ENCODE results near the gene SLC26A1. TPM values are rescaled to one million over a fixed set of nuclear protein-coding genes. Genes with fewer than 3 reads are reported as not detected.

Gene SLC26A1
- total RNA-seq, 2 experiments from 2014 or later, result 0.30 TPM; not detected in 1

GRCh38 chr4:1023075-1023640 lies 30.0 kb upstream of the SLC26A1 start:
- Histone ChIP-seq H2AFZ (ENCODE audit: low read length) (no peak overlapping the region), H3K4me2 (ENCODE audit: low read length) (no peak overlapping the region), H4K20me1 (ENCODE audit: insufficient read depth, low read length) (no peaks in the 10 kb centered on the region), H3K79me2 (ENCODE audit: insufficient read depth, low read depth, low read length) (no peaks in the 10 kb centered on the region), H3K36me3 (ENCODE audit: insufficient read depth, low read length) (no peaks in the 10 kb centered on the region), H3K9me3 (ENCODE audit: low read length) (no peaks in the 10 kb centered on the region), H3K9me2 (ENCODE audit: insufficient read depth, low read length) (no peaks in the 10 kb centered on the region), H3K4me1 (ENCODE audit: insufficient read depth, low read length, poor library complexity, severe bottlenecking) (peaks cover 25% of the 10 kb centered on the region), H3K27ac (ENCODE audit: low read depth, low read length, poor library complexity, severe bottlenecking) (no peak overlapping the region), H3K4me3 (ENCODE audit: low read depth, low read length, poor library complexity, severe bottlenecking) (no peak overlapping the region)
- TF ChIP-seq EZH2phosphoT487 (IDR thresholded peaks at IDR 0.05; ENCODE audit: borderline replicate concordance, low read depth, low read length), result no peak
- TF ChIP-seq CTCF (conservative IDR thresholded peaks at IDR 0.05; ENCODE audit: low read length), result no peak
- CTCF ChIA-PET (ENCODE audit: unreplicated experiment), result no interaction called here
- POLR2A ChIA-PET, result no interaction called here
- no peak for DNase-seq (ENCODE audit: low spot score)
- intact Hi-C loops (cut with micrococcal nuclease; ENCODE audit: unreplicated experiment), result no loop called here
- BruUV-seq (replicated peaks), result no TSS peak

GRCh38 chr4:1022739-1023066 lies 29.5 kb upstream of the SLC26A1 start:
- Histone ChIP-seq H3K4me3 (ENCODE audit: low read depth, low read length, poor library complexity, severe bottlenecking) (no peak overlapping the region), H3K4me1 (ENCODE audit: insufficient read depth, low read length, poor library complexity, severe bottlenecking) (peaks cover 25% of the 10 kb centered on the region), H2AFZ (ENCODE audit: low read length) (no peak overlapping the region), H4K20me1 (ENCODE audit: insufficient read depth, low read length) (no peaks in the 10 kb centered on the region), H3K4me2 (ENCODE audit: low read length) (no peak overlapping the region), H3K9me3 (ENCODE audit: low read length) (no peaks in the 10 kb centered on the region), H3K79me2 (ENCODE audit: insufficient read depth, low read depth, low read length) (no peaks in the 10 kb centered on the region), H3K9me2 (ENCODE audit: insufficient read depth, low read length) (no peaks in the 10 kb centered on the region), H3K36me3 (ENCODE audit: insufficient read depth, low read length) (no peaks in the 10 kb centered on the region), H3K27ac (ENCODE audit: low read depth, low read length, poor library complexity, severe bottlenecking) (no peak overlapping the region)
- TF ChIP-seq CTCF (conservative IDR thresholded peaks at IDR 0.05; ENCODE audit: low read length) (no peak), EZH2phosphoT487 (IDR thresholded peaks at IDR 0.05; ENCODE audit: borderline replicate concordance, low read depth, low read length) (no peak)
- CTCF ChIA-PET (ENCODE audit: unreplicated experiment), result no interaction called here
- POLR2A ChIA-PET, result no interaction called here
- no TSS peak for BruUV-seq (replicated peaks)
- intact Hi-C loops (cut with micrococcal nuclease; ENCODE audit: unreplicated experiment), result no loop called here
- no peak for DNase-seq (ENCODE audit: low spot score)

- H3K9me2 ChIP-seq (ENCODE audit: insufficient read depth, low read length), result no peaks in the 10 kb centered on the region
- no peak for TF ChIP-seq EZH2phosphoT487 (IDR thresholded peaks at IDR 0.05; ENCODE audit: borderline replicate concordance, low read depth, low read length)
- TF ChIP-seq CTCF (conservative IDR thresholded peaks at IDR 0.05; ENCODE audit: low read length), result no peak
- ChIA-PET POLR2A (no interaction called here), CTCF (ENCODE audit: unreplicated experiment) (no interaction called here)
- DNase-seq (ENCODE audit: low spot score), result no peak
- H3K4me1 ChIP-seq (ENCODE audit: insufficient read depth, low read length, poor library complexity, severe bottlenecking), result peaks cover 25% of the 10 kb centered on the region
- H3K4me3 ChIP-seq (ENCODE audit: low read depth, low read length, poor library complexity, severe bottlenecking), result no peak overlapping the region
- H4K20me1 ChIP-seq (ENCODE audit: insufficient read depth, low read length), result no peaks in the 10 kb centered on the region
- H3K4me2 ChIP-seq (ENCODE audit: low read length), result no peak overlapping the region
- intact Hi-C loops (cut with micrococcal nuclease; ENCODE audit: unreplicated experiment), result no loop called here
- H2AFZ ChIP-seq (ENCODE audit: low read length), result no peak overlapping the region
- no peaks in the 10 kb centered on the region for H3K36me3 ChIP-seq (ENCODE audit: insufficient read depth, low read length)
- H3K79me2 ChIP-seq (ENCODE audit: insufficient read depth, low read depth, low read length), result no peaks in the 10 kb centered on the region
- H3K9me3 ChIP-seq (ENCODE audit: low read length), result no peaks in the 10 kb centered on the region
- H3K27ac ChIP-seq (ENCODE audit: low read depth, low read length, poor library complexity, severe bottlenecking), result no peak overlapping the region
- BruUV-seq (replicated peaks), result no TSS peak
These were observed 29.0 kb upstream of the SLC26A1 start for GRCh38 chr4:1022051-1022738.

All from OCI-LY7 (cell line).